GM21390 (cell line): Measurements from ENCODE around the gene PRPSAP1.

Experiments used
- ATAC-seq: cut with Tn5 transposase; IDR thresholded peaks from one replicate; pipeline ENCODE4 v1.9.1; 2021; ENCODE audit not compliant: unreplicated experiment

Gene PRPSAP1

GRCh38 chr17:76278952-76279741, 74.6 kb downstream of the PRPSAP1 start:
- peak; percentile 59 for ATAC-seq

- no peak for ATAC-seq
These were observed 75.3 kb downstream of the PRPSAP1 start for GRCh38 chr17:76278268-76278908.

- ATAC-seq, result no peak
These were observed 76.1 kb downstream of the PRPSAP1 start for GRCh38 chr17:76277300-76278267.

- ATAC-seq, result no peak
These were observed 77.0 kb downstream of the PRPSAP1 start for GRCh38 chr17:76276461-76277299.

GRCh38 chr17:76276069-76276431, 77.7 kb downstream of the PRPSAP1 start:
- ATAC-seq, result no peak

- ATAC-seq, result no peak
These were observed 78.2 kb downstream of the PRPSAP1 start for GRCh38 chr17:76275382-76276068.

DNA sequence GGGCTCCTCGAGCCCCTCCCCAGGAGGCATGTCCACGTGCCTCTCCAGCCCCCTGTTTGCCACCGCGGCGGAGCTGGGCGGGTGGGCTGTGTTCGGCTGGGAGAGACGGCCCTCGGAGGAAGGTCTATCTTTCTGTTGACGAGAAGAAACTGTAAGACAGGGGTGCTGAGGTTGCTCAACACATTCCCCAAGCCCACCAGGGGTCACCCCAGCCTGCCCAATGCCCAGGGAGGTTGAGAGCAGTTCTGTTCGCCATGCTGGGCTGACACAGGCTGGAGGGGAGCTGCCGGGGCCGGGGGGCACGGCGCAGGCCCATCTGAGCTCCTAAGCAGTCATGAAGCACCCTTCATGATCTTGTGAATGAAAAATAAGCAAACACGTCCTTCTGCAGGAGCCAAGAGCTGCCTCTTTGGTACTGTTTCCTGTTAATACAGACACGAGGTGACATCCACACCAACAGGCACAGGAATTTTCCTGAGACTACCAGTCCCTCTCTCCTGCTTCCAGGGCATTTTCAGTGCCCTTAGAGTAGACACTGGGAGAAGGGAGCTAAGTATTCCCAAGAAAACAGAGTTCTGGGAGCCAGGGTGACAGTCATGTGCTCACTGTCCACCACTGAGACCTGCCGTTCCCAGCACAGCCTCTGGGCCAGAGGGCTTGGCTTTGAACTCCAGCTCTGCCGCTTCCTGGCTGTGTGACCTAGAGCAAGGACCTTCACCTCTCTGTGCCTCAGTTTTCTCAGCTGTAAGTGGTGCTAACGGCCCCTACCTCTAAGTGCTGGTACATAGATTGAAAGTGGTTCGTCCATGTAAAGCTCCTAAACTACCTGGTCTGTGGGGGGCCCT, 79.4 kb downstream of the PRPSAP1 start:
- ATAC-seq, result no peak

GRCh38 chr17:76273445-76274111, 80.1 kb downstream of the PRPSAP1 start:
- no peak for ATAC-seq

- peak; percentile 15 for ATAC-seq
These were observed 80.9 kb downstream of the PRPSAP1 start for GRCh38 chr17:76272541-76273444.

- ATAC-seq, result peak; percentile 42
These were observed 81.8 kb downstream of the PRPSAP1 start for GRCh38 chr17:76271669-76272540.

- no peak for ATAC-seq
These were observed 82.7 kb downstream of the PRPSAP1 start for GRCh38 chr17:76270770-76271668.

- no peak for ATAC-seq
These were observed 83.6 kb downstream of the PRPSAP1 start for GRCh38 chr17:76270127-76270592.

- ATAC-seq, result no peak
These were observed 84.4 kb downstream of the PRPSAP1 start for GRCh38 chr17:76268991-76269981.
